Panc1 (cell line): ENCODE measurements around the gene STK39. TPM values are rescaled to one million over a fixed set of nuclear protein-coding genes. Genes with fewer than 3 reads are reported as not detected.

Source experiments
- ATAC-seq: fragments of 200-7000 bp; cut with Tn5 transposase; 2 replicates; pipeline ENCODE4 v1.9.1; 2020; ENCODE audit warnings: mild to moderate bottlenecking, moderate library complexity
- BruUV-seq: library from RNA; stranded (reverse); fragments of 400-500 nt; replicated peaks from 2 replicates; lab custom pipeline; 2021; lab: Mats Ljungman, UMichigan
- CTCF ChIA-PET: fragments of 300-600 bp; sonication (Branson Sonifier 250); formaldehyde crosslinking; loops from one replicate; lab custom pipeline; 2022; ENCODE audit warnings: antibody characterized with exemption; lab: Charles Lee
- POLR2A ChIA-PET: fragments of 300-600 bp; sonication (Branson Sonifier 250); formaldehyde crosslinking; loops from one replicate; lab custom pipeline; 2022; ENCODE audit warnings: antibody characterized with exemption; lab: Charles Lee
- DNase-seq: peaks from one replicate; pipeline ENCODE4 v3.0.0-alpha.2; 2010; ENCODE audit warnings: low read depth, low spot score
- H3K27ac ChIP-seq: 2 replicates; pipeline ENCODE4 v1.5.1; 2011; ENCODE audit warnings: mild to moderate bottlenecking, low read length, inconsistent platforms
- H3K27me3 ChIP-seq: fragments of 200-500 bp; sonication (Bioruptor generic); 2 replicates; pipeline ENCODE4 v1.6.0; 2014; ENCODE audit warnings: low read length, inconsistent platforms; ENCODE audit not compliant: control insufficient read depth, insufficient read depth
- H3K36me3 ChIP-seq: fragments of 200-500 bp; sonication (Bioruptor generic); 2 replicates; pipeline ENCODE4 v1.5.1; 2014; ENCODE audit warnings: inconsistent platforms, mild to moderate bottlenecking, low read length, moderate library complexity; ENCODE audit not compliant: control insufficient read depth, insufficient read depth
- H3K4me1 ChIP-seq: 2 replicates; pipeline ENCODE4 v1.5.1; 2011; ENCODE audit warnings: inconsistent platforms, mild to moderate bottlenecking, low read length, moderate library complexity; ENCODE audit not compliant: control insufficient read depth, insufficient read depth
- H3K4me3 ChIP-seq, 2 experiments: 2 replicates each; pipeline ENCODE4 v1.5.1; 2011 to 2012; ENCODE audit warnings: low read depth in 2 of 2, low read length in 2 of 2, mild to moderate bottlenecking in 2 of 2, inconsistent platforms in 1 of 2, moderate library complexity in 1 of 2
- H3K9me3 ChIP-seq: fragments of 200-500 bp; sonication (Bioruptor generic); 2 replicates; pipeline ENCODE4 v1.5.1; 2014; ENCODE audit warnings: low read depth, mild to moderate bottlenecking, inconsistent platforms, low read length, moderate library complexity; ENCODE audit not compliant: control insufficient read depth, insufficient read depth
- CTCF ChIP-seq: fragments of 450-650 bp; IDR thresholded peaks from 2 replicates; pipeline ENCODE4 v1.5.1; 2017; ENCODE audit warnings: mild to moderate bottlenecking
- POLR2AphosphoS5 ChIP-seq: IDR thresholded peaks from 2 replicates; pipeline ENCODE4 v1.6.1; 2012; ENCODE audit warnings: mild to moderate bottlenecking, low read depth, low read length, moderate library complexity
- REST ChIP-seq, 2 experiments: IDR thresholded peaks; 2 replicates each; pipeline ENCODE4 v1.6.1; 2011 to 2012; ENCODE audit warnings: low read depth in 2 of 2, control low read depth in 1 of 2, low read length in 1 of 2, mild to moderate bottlenecking in 1 of 2, moderate library complexity in 1 of 2; ENCODE audit not compliant: insufficient read depth in 1 of 2
- SIN3A ChIP-seq: IDR thresholded peaks from 2 replicates; pipeline ENCODE4 v1.6.1; 2012; ENCODE audit warnings: low read depth, mild to moderate bottlenecking, low read length, moderate library complexity, borderline replicate concordance; ENCODE audit not compliant: insufficient read depth
- TCF7L2 ChIP-seq: IDR thresholded peaks from 2 replicates; pipeline ENCODE4 v1.6.1; 2011; ENCODE audit warnings: mild to moderate bottlenecking, low read depth, low read length, inconsistent platforms
- in situ Hi-C: cut with HindIII; loops from 2 replicates; pipeline ENCODE4 v1.10.0; 2016; ENCODE audit warnings: low sequenced_read_pairs, low pct_unique_long_range_greater_than_20kb
- intact Hi-C: fragments of 100-400 bp; cut with micrococcal nuclease; formaldehyde crosslinking; loops from one replicate; pipeline ENCODE4 v1.10.0; 2022; ENCODE audit not compliant: unreplicated experiment
- total RNA-seq: library from RNA; stranded (reverse); gene quantifications from one replicate; pipeline ENCODE4 v1.2.1, GENCODE V29; 2021; ENCODE audit not compliant: unreplicated experiment

The STK39 gene
- total RNA-seq, 1 experiment from 2014 or later: 14.0 TPM

GRCh38 chr2:168119515-168120141 lies 127.8 kb downstream of the STK39 start:
- no TSS peak for BruUV-seq
- no peak overlapping the region for H3K4me3 ChIP-seq
- peak; percentile 41 for DNase-seq
- H3K27ac ChIP-seq: no peak overlapping the region
- CTCF ChIA-PET: interaction anchor here (0.6 to 2.2 kb wide), 3 partner anchors 10 to 855 kb away, joined by 3 to 23 read pairs (median 3); no protein-coding TSS in a partner anchor
- no peaks in the 10 kb centered on the region for H3K4me1 ChIP-seq
- in situ Hi-C loops (no loop called here), intact Hi-C loops (loop anchor here (1.0 to 5.0 kb wide), 2 partner anchors 152 to 1580 kb away; no protein-coding TSS in a partner anchor)
- TF ChIP-seq SIN3A: no peak
- no peak for TF ChIP-seq REST (IDR thresholded peaks at IDR 0.05; ENCODE audit: insufficient read depth in 1 of 2, low read depth in 2 of 2, low read length in 1 of 2)
- TF ChIP-seq CTCF: peak; percentile 66
- TF ChIP-seq POLR2AphosphoS5: no peak
- TF ChIP-seq TCF7L2: no peak
- POLR2A ChIA-PET: no interaction called here
- H3K36me3 ChIP-seq: no peaks in the 10 kb centered on the region; the same call in 1 of the 2 replicates
- peak; percentile 78 for ATAC-seq
- H3K27me3 ChIP-seq: no peaks in the 10 kb centered on the region
- no peaks in the 10 kb centered on the region for H3K9me3 ChIP-seq

GRCh38 chr2:168118733-168119514 lies 128.5 kb downstream of the STK39 start:
- CTCF ChIA-PET: interaction anchor here (0.6 to 2.2 kb wide), 6 partner anchors 11 to 1503 kb away, joined by 3 to 23 read pairs (median 4); no protein-coding TSS in a partner anchor
- no TSS peak for BruUV-seq
- Histone ChIP-seq H3K36me3 (no peaks in the 10 kb centered on the region; the same call in 1 of the 2 replicates), H3K27me3 (no peaks in the 10 kb centered on the region), H3K4me1 (no peaks in the 10 kb centered on the region), H3K9me3 (no peaks in the 10 kb centered on the region), H3K4me3 (no peak overlapping the region), H3K27ac (no peak overlapping the region)
- in situ Hi-C loops: no loop called here
- intact Hi-C loops: loop anchor here (1.0 to 5.0 kb wide), 2 partner anchors 152 to 1580 kb away; no protein-coding TSS in a partner anchor
- peak; percentile 77 for ATAC-seq
- POLR2A ChIA-PET: no interaction called here
- no peak for TF ChIP-seq TCF7L2
- peak; percentile 72 for TF ChIP-seq CTCF
- peak; percentile 30 for DNase-seq
